PC-3 (cell line): Measurements from ENCODE around the gene ECT2L.

Experiments used
- EZH2 ChIP-seq: fragments of 300-600 bp; sonication (generic); IDR thresholded peaks from one replicate; pipeline ENCODE4 v1.6.1; 2017; ENCODE audit warnings: antibody characterized with exemption, mild to moderate bottlenecking, low read length; ENCODE audit not compliant: unreplicated experiment
- EZH2phosphoT487 ChIP-seq: fragments of 300-600 bp; sonication (generic); IDR thresholded peaks from 2 replicates; pipeline ENCODE4 v1.6.1; 2018; ENCODE audit warnings: mild to moderate bottlenecking, antibody characterized with exemption, low read length, borderline replicate concordance
- TF ChIP-seq, protein P1 (sequence below): fragments of 300-600 bp; sonication (generic); conservative IDR thresholded peaks from 2 replicates; pipeline ENCODE4 v1.5.1; 2017; ENCODE audit warnings: antibody characterized with exemption, low read depth, mild to moderate bottlenecking, low read length

DNA sequence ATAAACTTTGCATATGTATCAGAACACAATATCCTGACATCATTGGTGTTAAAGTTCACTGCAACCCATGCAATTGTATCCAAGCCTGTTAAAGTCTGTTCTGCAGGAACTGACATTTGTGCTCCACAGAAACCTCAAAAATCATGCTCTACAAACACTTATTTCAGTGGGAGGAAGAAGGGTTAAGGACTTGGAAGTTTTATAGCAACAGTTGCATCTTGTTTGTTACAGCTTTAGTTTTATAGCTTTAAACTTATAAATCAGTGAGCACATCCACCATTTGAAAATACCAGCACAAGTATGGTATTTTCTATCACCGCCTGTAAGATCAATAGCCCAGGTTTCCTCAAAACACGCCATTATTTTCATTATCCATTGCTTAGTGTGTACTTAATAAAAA lies 884 bp downstream of the ECT2L start:
- TF ChIP-seq, protein P1, sequence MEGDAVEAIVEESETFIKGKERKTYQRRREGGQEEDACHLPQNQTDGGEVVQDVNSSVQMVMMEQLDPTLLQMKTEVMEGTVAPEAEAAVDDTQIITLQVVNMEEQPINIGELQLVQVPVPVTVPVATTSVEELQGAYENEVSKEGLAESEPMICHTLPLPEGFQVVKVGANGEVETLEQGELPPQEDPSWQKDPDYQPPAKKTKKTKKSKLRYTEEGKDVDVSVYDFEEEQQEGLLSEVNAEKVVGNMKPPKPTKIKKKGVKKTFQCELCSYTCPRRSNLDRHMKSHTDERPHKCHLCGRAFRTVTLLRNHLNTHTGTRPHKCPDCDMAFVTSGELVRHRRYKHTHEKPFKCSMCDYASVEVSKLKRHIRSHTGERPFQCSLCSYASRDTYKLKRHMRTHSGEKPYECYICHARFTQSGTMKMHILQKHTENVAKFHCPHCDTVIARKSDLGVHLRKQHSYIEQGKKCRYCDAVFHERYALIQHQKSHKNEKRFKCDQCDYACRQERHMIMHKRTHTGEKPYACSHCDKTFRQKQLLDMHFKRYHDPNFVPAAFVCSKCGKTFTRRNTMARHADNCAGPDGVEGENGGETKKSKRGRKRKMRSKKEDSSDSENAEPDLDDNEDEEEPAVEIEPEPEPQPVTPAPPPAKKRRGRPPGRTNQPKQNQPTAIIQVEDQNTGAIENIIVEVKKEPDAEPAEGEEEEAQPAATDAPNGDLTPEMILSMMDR = no peak
- no peak for TF ChIP-seq EZH2
- no peak for TF ChIP-seq EZH2phosphoT487
